Activated T-cell treated with anti-CD3 and anti-CD28 coated beads for 4 hours (primary cell): ENCODE data around the gene ASB18.

Experiments
- DNase-seq: peaks from one replicate; pipeline ENCODE4 v3.0.0-alpha.2; 2020

The ASB18 gene

DNA sequence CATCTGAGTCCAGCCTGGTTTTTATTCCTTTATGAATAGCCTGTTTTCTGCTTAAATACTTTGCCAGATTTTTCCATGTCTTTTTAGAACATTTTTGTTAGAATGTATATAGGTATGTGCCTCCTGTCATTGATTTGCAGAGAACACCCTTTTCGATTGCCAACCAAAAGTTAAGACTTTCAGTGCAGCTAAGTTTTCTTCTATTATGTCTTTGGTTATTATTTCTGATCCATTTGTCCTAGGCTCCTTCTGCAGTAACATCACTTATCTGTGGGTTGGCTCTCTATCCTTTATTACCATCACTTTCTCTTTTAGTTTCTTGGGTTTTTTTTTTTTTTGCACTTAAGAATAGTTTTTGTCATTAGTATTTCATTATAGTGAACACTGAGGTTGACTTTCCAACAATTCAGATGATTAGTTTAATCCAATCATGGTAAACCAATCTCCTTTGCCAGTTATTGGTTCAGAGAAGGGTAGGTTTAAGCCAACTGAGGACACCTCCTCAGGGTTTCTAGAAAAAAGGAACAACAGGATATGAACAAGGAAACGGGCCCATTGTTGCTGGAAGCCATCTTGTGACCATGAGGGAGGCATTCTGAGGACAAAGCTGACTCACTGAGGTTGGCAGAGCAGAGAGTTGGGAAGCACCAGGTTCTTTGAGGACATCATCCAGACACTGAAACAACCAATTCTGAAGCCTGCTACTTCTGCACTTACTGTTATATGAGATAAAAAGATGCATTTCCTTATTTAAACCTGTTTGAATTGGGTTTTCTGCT lies 58.1 kb downstream of the ASB18 start:
- DNase-seq = no peak

GRCh38 chr2:236204953-236205352 lies 59.3 kb downstream of the ASB18 start:
- DNase-seq = no peak

DNA sequence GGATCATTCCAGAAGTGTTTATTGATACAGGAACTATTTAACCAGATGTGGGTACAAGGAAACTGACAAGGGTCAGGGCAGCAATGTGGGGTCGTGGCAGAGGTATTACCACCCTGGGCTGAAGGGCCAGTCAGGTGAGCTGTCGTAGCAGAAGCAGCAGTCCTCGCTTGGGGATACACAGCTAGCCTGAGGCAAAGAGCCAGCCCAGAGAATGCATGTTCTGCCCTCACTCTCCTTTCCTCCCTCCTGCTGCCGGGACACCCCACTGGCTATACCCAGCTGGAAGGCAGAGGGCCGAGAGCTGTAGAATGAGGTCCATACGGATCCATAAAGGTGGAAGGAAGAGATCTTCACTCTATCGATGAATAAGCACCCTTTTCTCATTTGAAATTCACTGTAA lies 63.8 kb downstream of the ASB18 start:
- no peak for DNase-seq

DNA sequence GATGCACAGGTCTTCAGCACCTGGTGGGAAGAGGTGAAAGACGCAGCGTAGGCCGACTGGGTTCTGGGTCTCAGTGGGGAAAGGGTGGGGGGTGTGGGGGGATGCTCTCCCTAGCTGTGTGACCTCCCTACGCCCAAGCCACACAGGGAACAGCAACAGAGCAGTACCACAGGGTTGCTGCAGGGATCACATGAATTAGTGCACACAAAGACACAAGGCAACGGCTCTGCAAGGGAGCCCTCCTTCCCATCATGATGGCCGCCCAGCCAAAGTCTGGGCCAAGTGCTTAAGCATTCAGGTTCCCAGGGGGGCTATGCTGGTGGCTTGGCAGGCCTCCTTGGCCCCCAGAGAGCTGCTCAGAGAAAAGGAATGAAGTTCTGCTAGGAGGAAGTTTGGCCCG lies 67.8 kb downstream of the ASB18 start:
- no peak for DNase-seq

- DNase-seq = no peak
These were observed 68.5 kb downstream of the ASB18 start for GRCh38 chr2:236195726-236196125.

DNA sequence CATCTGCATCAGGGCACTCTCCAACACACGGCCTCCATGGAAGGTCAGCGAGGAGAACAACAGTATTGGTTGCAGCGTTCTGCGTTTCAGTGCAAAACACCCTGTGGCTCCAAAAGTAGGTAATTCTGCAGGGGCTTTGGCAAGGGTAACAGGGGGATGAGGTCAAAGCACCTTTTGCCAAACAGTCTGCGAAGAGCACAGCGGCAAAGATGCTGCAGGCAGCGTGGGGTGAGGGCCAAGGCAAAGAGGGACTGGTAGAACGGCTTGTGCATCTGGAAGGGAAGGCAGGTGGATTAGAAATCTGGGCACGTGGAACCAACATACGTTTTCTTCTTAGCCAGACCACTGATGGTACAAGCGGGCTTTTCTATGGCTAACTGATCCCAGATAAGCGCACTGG lies 69.4 kb downstream of the ASB18 start:
- DNase-seq = no peak

DNA sequence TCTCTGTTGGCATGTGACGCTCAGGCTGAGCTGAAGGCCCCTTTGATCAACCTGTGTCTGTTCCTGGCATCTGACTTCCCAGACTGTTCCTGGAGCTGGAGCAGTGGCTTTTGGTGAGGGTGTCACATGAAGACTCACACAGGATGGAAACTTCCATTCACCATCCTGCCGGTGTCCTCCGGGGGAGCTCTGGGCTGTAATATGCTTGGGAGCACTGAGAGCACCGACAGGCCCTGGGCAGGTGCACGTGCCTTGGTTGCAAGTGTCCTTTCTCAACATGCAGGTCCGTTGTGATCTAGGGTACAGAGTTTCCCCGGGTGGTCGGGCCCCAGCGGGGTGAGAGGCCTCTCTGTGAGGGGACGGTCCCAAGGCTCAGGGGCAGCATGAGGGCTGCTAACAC lies 71.2 kb downstream of the ASB18 start:
- no peak for DNase-seq

DNA sequence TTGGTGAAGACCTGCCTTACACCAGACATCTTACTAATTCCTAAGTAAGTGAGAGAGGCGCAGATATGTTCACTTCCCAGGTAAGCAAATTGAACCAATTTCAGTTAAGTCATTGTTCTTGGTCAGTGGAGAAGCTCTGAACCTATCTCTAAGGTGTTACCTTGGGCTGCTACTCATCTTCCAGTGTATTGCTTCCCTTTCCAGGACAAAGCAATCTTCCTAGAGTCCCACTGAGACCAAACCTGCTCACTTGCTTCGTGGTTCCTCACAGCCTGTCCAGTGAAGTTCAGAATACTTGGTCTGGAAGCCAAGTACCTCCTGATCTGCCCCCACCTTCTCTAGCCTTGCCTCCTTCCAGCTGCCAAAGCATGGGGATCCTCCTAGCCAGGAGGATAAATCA lies 73.5 kb downstream of the ASB18 start:
- DNase-seq = no peak

DNA sequence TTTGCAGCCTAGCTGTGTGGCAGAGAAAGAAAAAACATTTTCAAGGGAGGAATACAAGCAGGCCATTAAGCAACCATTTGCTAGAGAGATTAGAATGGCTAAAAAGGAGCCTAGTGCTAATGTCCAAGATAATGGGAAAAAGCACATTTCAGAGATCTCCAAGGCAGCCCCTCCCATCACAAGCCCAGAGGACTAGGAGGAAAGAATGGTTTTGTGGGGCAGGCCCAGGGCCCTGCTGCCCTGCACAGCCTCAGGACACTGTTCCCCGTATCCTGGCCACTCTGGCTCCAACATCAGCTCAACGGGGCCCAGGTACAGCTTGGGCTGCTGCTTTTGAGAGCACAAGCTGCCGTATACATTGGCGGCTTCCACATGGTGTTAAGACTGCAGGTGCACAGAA lies 79.5 kb downstream of the ASB18 start:
- no peak for DNase-seq

GRCh38 chr2:236180831-236181453 lies 83.3 kb downstream of the ASB18 start:
- no peak for DNase-seq

- no peak for DNase-seq
These were observed 84.0 kb downstream of the ASB18 start for GRCh38 chr2:236180076-236180816.

DNA sequence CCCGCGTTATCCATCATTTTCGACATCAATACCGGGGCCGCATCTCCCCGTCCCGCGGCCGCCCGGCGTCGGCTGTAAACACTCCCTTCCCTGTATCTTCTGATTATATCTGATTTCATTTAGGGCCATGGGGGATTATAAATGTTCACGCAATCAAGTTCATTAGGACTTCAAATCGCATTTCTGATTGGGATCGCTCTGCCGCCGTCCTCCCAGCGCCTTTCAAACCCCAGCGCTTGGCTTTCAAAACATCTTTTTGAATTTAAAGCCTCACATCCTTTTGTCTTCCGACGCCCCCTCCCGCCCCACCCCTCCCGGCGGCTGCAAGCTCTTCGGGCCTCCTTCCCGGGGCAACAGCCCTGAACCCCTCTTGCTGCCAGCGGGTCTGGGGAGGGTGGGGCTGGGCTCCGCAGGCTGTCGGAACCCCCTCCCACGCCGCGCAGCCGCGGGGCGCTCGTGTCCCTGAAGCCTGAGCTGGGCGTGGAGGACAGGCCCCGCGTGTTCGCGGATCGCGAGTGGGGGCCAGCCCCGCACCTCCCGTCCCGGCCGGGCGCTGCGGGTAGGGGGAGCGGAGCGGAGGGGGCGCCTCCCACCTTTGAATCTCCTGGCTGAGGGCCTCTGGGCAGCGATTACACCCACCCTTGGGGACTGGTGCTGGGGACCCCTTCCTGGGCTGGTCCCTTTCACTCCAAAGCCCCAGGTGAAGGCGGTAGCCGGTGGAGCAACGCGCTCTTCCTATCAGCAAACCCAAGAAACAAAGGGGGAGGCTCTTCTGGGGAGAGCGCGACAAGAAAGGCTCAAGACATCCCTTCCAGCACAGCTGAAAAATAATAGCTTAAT lies 84.8 kb downstream of the ASB18 start:
- DNase-seq = no peak

DNA sequence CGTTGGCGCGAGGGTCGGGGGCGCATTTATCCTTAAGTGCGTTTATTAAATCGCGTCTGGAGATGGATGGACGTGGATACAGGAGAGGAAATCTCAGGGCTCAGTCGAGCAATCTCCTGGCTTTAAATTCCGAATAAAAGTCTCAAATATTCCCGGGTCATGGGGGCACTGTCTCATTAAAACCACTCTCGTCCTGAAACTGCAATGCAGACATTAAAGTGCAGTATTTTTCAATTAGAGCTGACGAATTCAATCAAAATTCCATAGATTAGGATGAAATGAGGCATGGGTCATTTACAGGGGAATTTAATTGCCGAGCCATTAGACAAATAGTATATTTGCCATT lies 85.3 kb downstream of the ASB18 start:
- DNase-seq = no peak

GRCh38 chr2:236177967-236178889 lies 86.0 kb downstream of the ASB18 start:
- DNase-seq = no peak

DNA sequence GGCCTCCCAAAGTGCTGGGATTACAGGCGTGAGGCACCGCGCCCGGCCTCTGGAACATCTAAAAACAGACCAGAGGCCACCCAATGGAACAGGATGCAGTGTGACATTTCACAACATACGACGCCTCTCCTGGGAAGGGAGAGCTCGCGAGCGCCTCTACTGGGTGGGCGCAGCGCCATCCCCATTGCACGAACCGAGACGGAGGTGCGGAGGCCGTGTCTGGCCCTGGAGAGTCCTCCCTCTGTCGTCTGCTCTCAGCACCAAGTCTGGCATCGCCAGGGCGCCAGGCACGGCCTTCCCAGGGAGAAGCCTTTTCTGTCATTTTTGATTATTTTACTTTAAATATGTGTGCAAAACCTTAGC lies 86.6 kb downstream of the ASB18 start:
- DNase-seq = no peak

GRCh38 chr2:236176951-236177350 lies 87.3 kb downstream of the ASB18 start:
- no peak for DNase-seq

GRCh38 chr2:236176417-236176816 lies 87.8 kb downstream of the ASB18 start:
- no peak for DNase-seq

- DNase-seq = no peak
These were observed 88.6 kb downstream of the ASB18 start for GRCh38 chr2:236175548-236176150.

GRCh38 chr2:236173729-236174607 lies 90.2 kb downstream of the ASB18 start:
- no peak for DNase-seq

GRCh38 chr2:236173036-236173728 lies 91.0 kb downstream of the ASB18 start:
- DNase-seq = no peak
